NCI-H526 (cell line): Measurements from ENCODE around the gene CLCN7.

ENCODE experiments used
- DNase-seq, 2 experiments: peaks; one replicate each; lab custom pipeline; 2025; lab: John Stamatoyannopoulos, UW

The CLCN7 gene

DNA sequence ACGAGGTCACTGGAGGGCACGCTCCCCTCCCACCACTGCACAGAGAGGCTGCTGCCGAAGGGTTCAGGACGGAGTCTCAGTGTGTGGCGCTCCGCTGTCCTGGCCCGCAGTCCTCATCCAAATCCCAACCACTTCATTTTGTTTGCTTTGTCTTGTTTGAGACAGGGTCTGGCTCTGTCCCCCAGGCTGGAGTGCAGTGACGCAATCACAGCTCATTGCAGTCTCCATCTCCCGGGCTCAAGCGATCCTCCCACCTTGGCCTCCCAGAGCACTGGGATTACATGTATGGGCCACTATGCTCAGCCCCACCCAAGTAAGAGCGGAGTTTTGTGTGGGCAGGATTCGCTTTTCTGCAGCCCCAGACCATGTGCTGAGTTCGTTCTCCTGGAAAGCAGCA is 73.1 kb downstream of the CLCN7 start:
- no peak for DNase-seq

- DNase-seq = no peak
These were observed 73.6 kb downstream of the CLCN7 start for GRCh38 chr16:1401061-1401757.

GRCh38 chr16:1398826-1399581 is 75.8 kb downstream of the CLCN7 start:
- DNase-seq = no peak

- DNase-seq = no peak
These were observed 76.5 kb downstream of the CLCN7 start for GRCh38 chr16:1398351-1398750.

DNA sequence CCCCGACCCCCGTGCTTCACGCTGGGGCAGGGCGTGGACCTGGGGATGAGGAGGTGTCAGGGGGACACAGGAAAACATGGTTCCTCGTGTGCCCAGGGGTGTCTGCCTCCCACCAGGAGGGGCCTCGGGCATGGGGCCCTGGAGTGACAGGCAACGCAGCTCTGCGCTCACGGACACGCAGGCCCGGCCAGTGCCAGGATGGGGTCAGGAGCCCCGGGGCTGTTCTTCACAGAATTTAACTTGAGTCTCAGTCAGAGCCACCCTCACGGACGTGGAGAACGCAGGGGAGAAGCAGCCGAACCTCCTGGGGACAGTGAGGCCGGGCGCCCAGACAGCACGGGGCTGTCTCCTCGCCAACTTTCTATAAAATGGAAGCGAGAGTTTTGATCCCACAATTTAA is 77.0 kb downstream of the CLCN7 start:
- DNase-seq = no peak

GRCh38 chr16:1395444-1396031 is 79.3 kb downstream of the CLCN7 start:
- DNase-seq = no peak
